Measurements from ENCODE around the gene LNX1.

GRCh38 chr4:53465891-53466290 lies 125.4 kb downstream of the LNX1 start:
- TF ChIP-seq ZFX (CRISPR knock-in tag; IDR thresholded peaks at IDR 0.05) (no peak), MYC (IDR thresholded peaks at IDR 0.05; ENCODE audit: low read depth, low read length) (no peak), MYC (CRISPR knock-in tag; IDR thresholded peaks at IDR 0.05; ENCODE audit: borderline replicate concordance, low read depth) (no peak), CEBPB (tag; IDR thresholded peaks at IDR 0.05) (no peak), GATAD2B (IDR thresholded peaks at IDR 0.05; ENCODE audit: borderline replicate concordance) (no peak), HDAC2 (IDR thresholded peaks at IDR 0.05) (no peak), FOXK2 (conservative IDR thresholded peaks at IDR 0.05 in 1 of 2, IDR thresholded peaks at IDR 0.05 in 1 of 2; ENCODE audit: low read depth in 2 of 2) (no peak), GTF3C2 (IDR thresholded peaks at IDR 0.05; ENCODE audit: borderline replicate concordance, extremely low read depth, insufficient read length) (no peak)
- TF ChIP-seq, protein P1, sequence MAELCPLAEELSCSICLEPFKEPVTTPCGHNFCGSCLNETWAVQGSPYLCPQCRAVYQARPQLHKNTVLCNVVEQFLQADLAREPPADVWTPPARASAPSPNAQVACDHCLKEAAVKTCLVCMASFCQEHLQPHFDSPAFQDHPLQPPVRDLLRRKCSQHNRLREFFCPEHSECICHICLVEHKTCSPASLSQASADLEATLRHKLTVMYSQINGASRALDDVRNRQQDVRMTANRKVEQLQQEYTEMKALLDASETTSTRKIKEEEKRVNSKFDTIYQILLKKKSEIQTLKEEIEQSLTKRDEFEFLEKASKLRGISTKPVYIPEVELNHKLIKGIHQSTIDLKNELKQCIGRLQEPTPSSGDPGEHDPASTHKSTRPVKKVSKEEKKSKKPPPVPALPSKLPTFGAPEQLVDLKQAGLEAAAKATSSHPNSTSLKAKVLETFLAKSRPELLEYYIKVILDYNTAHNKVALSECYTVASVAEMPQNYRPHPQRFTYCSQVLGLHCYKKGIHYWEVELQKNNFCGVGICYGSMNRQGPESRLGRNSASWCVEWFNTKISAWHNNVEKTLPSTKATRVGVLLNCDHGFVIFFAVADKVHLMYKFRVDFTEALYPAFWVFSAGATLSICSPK (IDR thresholded peaks at IDR 0.05; ENCODE audit: borderline replicate concordance) = no peak
- TF ChIP-seq, protein P2, sequence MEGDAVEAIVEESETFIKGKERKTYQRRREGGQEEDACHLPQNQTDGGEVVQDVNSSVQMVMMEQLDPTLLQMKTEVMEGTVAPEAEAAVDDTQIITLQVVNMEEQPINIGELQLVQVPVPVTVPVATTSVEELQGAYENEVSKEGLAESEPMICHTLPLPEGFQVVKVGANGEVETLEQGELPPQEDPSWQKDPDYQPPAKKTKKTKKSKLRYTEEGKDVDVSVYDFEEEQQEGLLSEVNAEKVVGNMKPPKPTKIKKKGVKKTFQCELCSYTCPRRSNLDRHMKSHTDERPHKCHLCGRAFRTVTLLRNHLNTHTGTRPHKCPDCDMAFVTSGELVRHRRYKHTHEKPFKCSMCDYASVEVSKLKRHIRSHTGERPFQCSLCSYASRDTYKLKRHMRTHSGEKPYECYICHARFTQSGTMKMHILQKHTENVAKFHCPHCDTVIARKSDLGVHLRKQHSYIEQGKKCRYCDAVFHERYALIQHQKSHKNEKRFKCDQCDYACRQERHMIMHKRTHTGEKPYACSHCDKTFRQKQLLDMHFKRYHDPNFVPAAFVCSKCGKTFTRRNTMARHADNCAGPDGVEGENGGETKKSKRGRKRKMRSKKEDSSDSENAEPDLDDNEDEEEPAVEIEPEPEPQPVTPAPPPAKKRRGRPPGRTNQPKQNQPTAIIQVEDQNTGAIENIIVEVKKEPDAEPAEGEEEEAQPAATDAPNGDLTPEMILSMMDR (IDR thresholded peaks at IDR 0.05 in 2 of 3, conservative IDR thresholded peaks at IDR 0.05 in 1 of 3; ENCODE audit: insufficient read depth in 2 of 3, low read depth in 1 of 3, low read length in 3 of 3) = no peak
